ENCODE measurements around the gene CNOT6L.

- peak; percentile 69 for TF ChIP-seq CTCF (IDR thresholded peaks at IDR 0.05; ENCODE audit: low read depth, low read length, missing input control)
- no peak for TF ChIP-seq GABPA (IDR thresholded peaks at IDR 0.05 in 1 of 2, conservative IDR thresholded peaks at IDR 0.05 in 1 of 2)
- TF ChIP-seq REST (IDR thresholded peaks at IDR 0.05): no peak
These were observed 121.1 kb downstream of the CNOT6L start for GRCh38 chr4:77697860-77698590.

Data from liver (tissue), 3 donors.